ENCODE measurements around the gene LRRC45. TPM values are rescaled to one million over a fixed set of nuclear protein-coding genes. Genes with fewer than 3 reads are reported as not detected.

LRRC45 gene
- total RNA-seq, 1 experiment from 2014 or later = 41.5 TPM

GRCh38 chr17:82034371-82035011, 11.4 kb downstream of the LRRC45 start:
- no peak overlapping the region for H2AFZ ChIP-seq
- ChIA-PET CTCF (no interaction called here), POLR2A (ENCODE audit: unreplicated experiment) (no interaction called here)
- BruUV-seq (replicated peaks) = no TSS peak
- no peaks in the 10 kb centered on the region for H4K20me1 ChIP-seq (ENCODE audit: insufficient read depth)
- H3K9me3 ChIP-seq (ENCODE audit: insufficient read depth, low read depth) = no peaks in the 10 kb centered on the region
- peaks cover 4% of the 10 kb centered on the region; the same call in 1 of the 2 replicates for H3F3A ChIP-seq (ENCODE audit: insufficient read depth, low read depth)
- TF ChIP-seq EZH2 (IDR thresholded peaks at IDR 0.05; ENCODE audit: low read depth) (no peak), CTCF (conservative IDR thresholded peaks at IDR 0.05) (no peak)
- no peaks in the 10 kb centered on the region for H3K36me3 ChIP-seq (ENCODE audit: low read depth)
- DNase-seq = no peak
- H3K4me1 ChIP-seq (replicated peaks; ENCODE audit: insufficient read depth) = 0 out of 2 replicates have a peak, but pooled peaks cover 6% of the 10 kb centered on the region
- H3K4me3 ChIP-seq = no peak overlapping the region
- no peaks in the 10 kb centered on the region for H3K9me2 ChIP-seq (ENCODE audit: insufficient read depth)
- H3K79me2 ChIP-seq (ENCODE audit: low read depth) = no peaks in the 10 kb centered on the region
- intact Hi-C loops (cut with micrococcal nuclease; ENCODE audit: unreplicated experiment) = loop anchor here (5.0 to 10.0 kb wide), 2 partner anchors 63 to 210 kb away; partner anchors contain the start of gene FASN
- H3K27me3 ChIP-seq (ENCODE audit: insufficient read depth, low read depth) = no peaks in the 10 kb centered on the region
- H3K27ac ChIP-seq = no peak overlapping the region
- H3K4me2 ChIP-seq = no peak overlapping the region

GRCh38 chr17:82035488-82035887, 12.4 kb downstream of the LRRC45 start:
- no peak overlapping the region for H3K4me2 ChIP-seq
- no peak for DNase-seq
- H2AFZ ChIP-seq = no peak overlapping the region
- intact Hi-C loops (cut with micrococcal nuclease; ENCODE audit: unreplicated experiment) = loop anchor here (5.0 to 10.0 kb wide), 2 partner anchors 62 to 209 kb away; partner anchors contain the start of gene FASN
- no peaks in the 10 kb centered on the region for H3K9me2 ChIP-seq (ENCODE audit: insufficient read depth)
- TF ChIP-seq CTCF (conservative IDR thresholded peaks at IDR 0.05) (no peak), EZH2 (IDR thresholded peaks at IDR 0.05; ENCODE audit: low read depth) (no peak)
- H3K4me1 ChIP-seq (replicated peaks; ENCODE audit: insufficient read depth) = 0 out of 2 replicates have a peak, but pooled peaks cover 6% of the 10 kb centered on the region
- no peaks in the 10 kb centered on the region for H3K27me3 ChIP-seq (ENCODE audit: insufficient read depth, low read depth)
- H3K4me3 ChIP-seq = no peak overlapping the region
- H3K79me2 ChIP-seq (ENCODE audit: low read depth) = no peaks in the 10 kb centered on the region
- peaks cover 4% of the 10 kb centered on the region; the same call in 1 of the 2 replicates for H3F3A ChIP-seq (ENCODE audit: insufficient read depth, low read depth)
- no TSS peak for BruUV-seq (replicated peaks)
- no peaks in the 10 kb centered on the region for H3K9me3 ChIP-seq (ENCODE audit: insufficient read depth, low read depth)
- ChIA-PET POLR2A (ENCODE audit: unreplicated experiment) (no interaction called here), CTCF (interaction anchor here (0.7 kb wide), 1 partner anchor 15 kb away, joined by 3 read pairs; no protein-coding TSS in a partner anchor)
- H3K27ac ChIP-seq = no peak overlapping the region
- H3K36me3 ChIP-seq (ENCODE audit: low read depth) = no peaks in the 10 kb centered on the region
- H4K20me1 ChIP-seq (ENCODE audit: insufficient read depth) = no peaks in the 10 kb centered on the region

GRCh38 chr17:82035956-82036633, 13.0 kb downstream of the LRRC45 start:
- Histone ChIP-seq H3K9me2 (ENCODE audit: insufficient read depth) (no peaks in the 10 kb centered on the region), H3F3A (ENCODE audit: insufficient read depth, low read depth) (peaks cover 4% of the 10 kb centered on the region; the same call in 1 of the 2 replicates), H3K9me3 (ENCODE audit: insufficient read depth, low read depth) (no peaks in the 10 kb centered on the region), H3K4me1 (replicated peaks; ENCODE audit: insufficient read depth) (0 out of 2 replicates have a peak, but pooled peaks cover 6% of the 10 kb centered on the region), H3K27ac (no peak overlapping the region), H4K20me1 (ENCODE audit: insufficient read depth) (no peaks in the 10 kb centered on the region), H3K27me3 (ENCODE audit: insufficient read depth, low read depth) (no peaks in the 10 kb centered on the region), H2AFZ (no peak overlapping the region), H3K36me3 (ENCODE audit: low read depth) (no peaks in the 10 kb centered on the region), H3K4me3 (peak overlapping the region; percentile 66; the same call in 1 of the 2 replicates), H3K4me2 (peak overlapping the region; percentile 90), H3K79me2 (ENCODE audit: low read depth) (no peaks in the 10 kb centered on the region)
- TF ChIP-seq CTCF (conservative IDR thresholded peaks at IDR 0.05) (no peak), EZH2 (IDR thresholded peaks at IDR 0.05; ENCODE audit: low read depth) (no peak)
- TSS peak; percentile 59 for BruUV-seq (replicated peaks)
- CTCF ChIA-PET = interaction anchor here (0.7 kb wide), 2 partner anchors 14 to 68 kb away, joined by 3 to 5 read pairs; no protein-coding TSS in a partner anchor
- intact Hi-C loops (cut with micrococcal nuclease; ENCODE audit: unreplicated experiment) = loop anchor here (2.0 to 10.0 kb wide), 3 partner anchors 61 to 209 kb away; partner anchors contain the start of gene FASN
- POLR2A ChIA-PET (ENCODE audit: unreplicated experiment) = no interaction called here
- DNase-seq = no peak
